Astrocyte (in vitro differentiated cells and primary cell): ENCODE measurements around the gene GGTLC2. TPM values are rescaled to one million over a fixed set of nuclear protein-coding genes. Genes with fewer than 3 reads are reported as not detected.

ENCODE experiments used
- DNase-seq: peaks from one replicate; pipeline ENCODE4 v3.0.0-alpha.2; 2010; ENCODE audit warnings: low read depth
- FAIRE-seq: peaks from 2 replicates; lab custom pipeline; 2011; peaks lifted over from hg19 to GRCh38; lab: Jason Lieb, UNC
- H2AFZ ChIP-seq: 2 replicates; pipeline ENCODE4 v1.6.0; 2012; ENCODE audit warnings: low read depth, low read length, inconsistent platforms
- H3K27ac ChIP-seq: 2 replicates; pipeline ENCODE4 v1.5.1; 2011; ENCODE audit warnings: low read depth, low read length, inconsistent platforms
- H3K27me3 ChIP-seq: 2 replicates; pipeline ENCODE4 v1.6.0; 2011; ENCODE audit warnings: low read length, inconsistent platforms; ENCODE audit not compliant: insufficient read depth
- H3K36me3 ChIP-seq: 2 replicates; pipeline ENCODE4 v1.5.1; 2011; ENCODE audit warnings: low read length, inconsistent platforms; ENCODE audit not compliant: insufficient read depth
- H3K4me1 ChIP-seq: 2 replicates; pipeline ENCODE4 v1.5.1; 2011; ENCODE audit warnings: low read length, inconsistent platforms; ENCODE audit not compliant: insufficient read depth
- H3K4me2 ChIP-seq: 2 replicates; pipeline ENCODE4 v1.6.0; 2012; ENCODE audit warnings: low read length, inconsistent platforms
- H3K4me3 ChIP-seq: 2 replicates; pipeline ENCODE4 v1.5.1; 2011; ENCODE audit warnings: low read depth, mild to moderate bottlenecking, low read length, inconsistent platforms; ENCODE audit not compliant: insufficient read depth
- H3K79me2 ChIP-seq: 2 replicates; pipeline ENCODE4 v1.6.0; 2012; ENCODE audit warnings: mild to moderate bottlenecking, low read length, inconsistent platforms; ENCODE audit not compliant: insufficient read depth
- H3K9ac ChIP-seq: 2 replicates; pipeline ENCODE4 v1.6.0; 2012; ENCODE audit warnings: mild to moderate bottlenecking, low read length, inconsistent platforms
- H3K9me3 ChIP-seq: 2 replicates; pipeline ENCODE4 v1.5.1; 2012; ENCODE audit warnings: low read depth, mild to moderate bottlenecking, low read length, inconsistent platforms; ENCODE audit not compliant: insufficient read depth
- H4K20me1 ChIP-seq: 2 replicates; pipeline ENCODE4 v1.6.0; 2012; ENCODE audit warnings: low read length, inconsistent platforms; ENCODE audit not compliant: insufficient read depth
- H3K27ac Mint-ChIP-seq: one replicate; pipeline ENCODE4 v1.8.0; 2021; ENCODE audit warnings: mild to moderate bottlenecking, mixed read lengths; ENCODE audit not compliant: unreplicated experiment
- H3K27me3 Mint-ChIP-seq: one replicate; pipeline ENCODE4 v1.8.0; 2021; ENCODE audit warnings: low read depth, mixed read lengths; ENCODE audit not compliant: unreplicated experiment
- H3K36me3 Mint-ChIP-seq: one replicate; pipeline ENCODE4 v1.8.0; 2021; ENCODE audit warnings: low read depth, mixed read lengths; ENCODE audit not compliant: unreplicated experiment
- H3K4me1 Mint-ChIP-seq: one replicate; pipeline ENCODE4 v1.8.0; 2021; ENCODE audit warnings: low read depth, mixed read lengths; ENCODE audit not compliant: unreplicated experiment
- H3K4me3 Mint-ChIP-seq: one replicate; pipeline ENCODE4 v1.8.0; 2021; ENCODE audit warnings: mild to moderate bottlenecking, moderate library complexity, mixed read lengths; ENCODE audit not compliant: unreplicated experiment
- H3K9me3 Mint-ChIP-seq: one replicate; pipeline ENCODE4 v1.8.0; 2021; ENCODE audit warnings: mild to moderate bottlenecking, mixed read lengths; ENCODE audit not compliant: unreplicated experiment
- CTCF ChIP-seq: IDR thresholded peaks from 2 replicates; pipeline ENCODE4 v1.5.1; 2011; ENCODE audit warnings: low read depth, mild to moderate bottlenecking, inconsistent platforms, low read length, moderate library complexity; ENCODE audit not compliant: insufficient read depth
- EZH2 ChIP-seq: IDR thresholded peaks from 2 replicates; pipeline ENCODE4 v1.6.1; 2012; ENCODE audit warnings: mild to moderate bottlenecking, low read length, inconsistent platforms; ENCODE audit not compliant: insufficient read depth
- total RNA-seq: library from RNA; stranded (reverse); gene quantifications from 2 replicates; pipeline ENCODE4 v1.2.1, GENCODE V29; 2021

GGTLC2 gene
- total RNA-seq, 1 donor from 2014 or later = not detected

- Histone ChIP-seq H2AFZ (no peak overlapping the region), H3K4me2 (no peak overlapping the region), H3K79me2 (no peaks in the 10 kb centered on the region), H3K9me3 (no peaks in the 10 kb centered on the region), H4K20me1 (no peaks in the 10 kb centered on the region), H3K27ac (no peak overlapping the region), H3K4me3 (no peak overlapping the region), H3K27me3 (no peaks in the 10 kb centered on the region), H3K9ac (no peak overlapping the region), H3K4me1 (no peaks in the 10 kb centered on the region), H3K36me3 (no peaks in the 10 kb centered on the region)
- TF ChIP-seq EZH2 (no peak), CTCF (no peak)
- DNase-seq = no peak
- Mint-ChIP-seq H3K27me3 (peaks cover 21% of the 10 kb centered on the region), H3K36me3 (no peaks in the 10 kb centered on the region), H3K4me1 (no peaks in the 10 kb centered on the region), H3K27ac (no peak overlapping the region), H3K4me3 (no peak overlapping the region), H3K9me3 (no peaks in the 10 kb centered on the region)
- no peak for FAIRE-seq
Measured at GRCh38 chr22:22609291-22609690, 35.1 kb upstream of the GGTLC2 start.

- H3K27ac Mint-ChIP-seq = no peak overlapping the region
- Histone ChIP-seq H3K4me3 (no peak overlapping the region), H3K4me1 (no peaks in the 10 kb centered on the region), H3K9ac (no peak overlapping the region), H3K79me2 (no peaks in the 10 kb centered on the region), H3K36me3 (no peaks in the 10 kb centered on the region), H2AFZ (no peak overlapping the region), H3K27me3 (no peaks in the 10 kb centered on the region), H3K4me2 (no peak overlapping the region), H3K27ac (no peak overlapping the region), H4K20me1 (no peaks in the 10 kb centered on the region), H3K9me3 (no peaks in the 10 kb centered on the region)
- H3K9me3 Mint-ChIP-seq = no peaks in the 10 kb centered on the region
- no peaks in the 10 kb centered on the region for H3K4me1 Mint-ChIP-seq
- TF ChIP-seq CTCF = no peak
- TF ChIP-seq EZH2 = no peak
- H3K4me3 Mint-ChIP-seq = no peak overlapping the region
- FAIRE-seq = no peak
- H3K36me3 Mint-ChIP-seq = no peaks in the 10 kb centered on the region
- no peak for DNase-seq
- H3K27me3 Mint-ChIP-seq = peaks cover 45% of the 10 kb centered on the region
Measured at GRCh38 chr22:22612516-22612915, 31.9 kb upstream of the GGTLC2 start.

- no peaks in the 10 kb centered on the region for H3K4me1 Mint-ChIP-seq
- Histone ChIP-seq H3K9me3 (no peaks in the 10 kb centered on the region), H2AFZ (no peak overlapping the region), H3K4me3 (no peak overlapping the region), H4K20me1 (no peaks in the 10 kb centered on the region), H3K4me2 (no peak overlapping the region), H3K36me3 (no peaks in the 10 kb centered on the region), H3K4me1 (no peaks in the 10 kb centered on the region), H3K9ac (no peak overlapping the region), H3K27me3 (no peaks in the 10 kb centered on the region), H3K27ac (no peak overlapping the region), H3K79me2 (no peaks in the 10 kb centered on the region)
- H3K27ac Mint-ChIP-seq = no peak overlapping the region
- no peaks in the 10 kb centered on the region for H3K36me3 Mint-ChIP-seq
- TF ChIP-seq EZH2 = no peak
- TF ChIP-seq CTCF = no peak
- no peaks in the 10 kb centered on the region for H3K9me3 Mint-ChIP-seq
- H3K4me3 Mint-ChIP-seq = no peak overlapping the region
- peaks cover 54% of the 10 kb centered on the region for H3K27me3 Mint-ChIP-seq
- no peak for DNase-seq
- no peak for FAIRE-seq
Measured at GRCh38 chr22:22614065-22614464, 30.3 kb upstream of the GGTLC2 start.
